ENCODE results near the gene PDHB. TPM values are rescaled to one million over a fixed set of nuclear protein-coding genes. Genes with fewer than 3 reads are reported as not detected.

The PDHB gene
- total and polyA plus RNA-seq, 2 of the 13 experiments (the other 11 are each of a cell fraction or from before 2014, with no cell fraction given), result 108 to 153 TPM

- 0 out of 2 replicates have a peak, but pooled peaks have one; percentile 18 for TF ChIP-seq CCDC6 (CRISPR knock-in tag; IDR thresholded peaks at IDR 0.05)
- no peak for TF ChIP-seq ZUFSP (CRISPR knock-in tag; IDR thresholded peaks at IDR 0.05; ENCODE audit: borderline replicate concordance)
- TF ChIP-seq KDM3A (CRISPR knock-in tag; IDR thresholded peaks at IDR 0.05; ENCODE audit: low read depth), result peak; percentile 76
- TF ChIP-seq AKAP8 (CRISPR knock-in tag; IDR thresholded peaks at IDR 0.05), result no peak
- TF ChIP-seq, protein P1, sequence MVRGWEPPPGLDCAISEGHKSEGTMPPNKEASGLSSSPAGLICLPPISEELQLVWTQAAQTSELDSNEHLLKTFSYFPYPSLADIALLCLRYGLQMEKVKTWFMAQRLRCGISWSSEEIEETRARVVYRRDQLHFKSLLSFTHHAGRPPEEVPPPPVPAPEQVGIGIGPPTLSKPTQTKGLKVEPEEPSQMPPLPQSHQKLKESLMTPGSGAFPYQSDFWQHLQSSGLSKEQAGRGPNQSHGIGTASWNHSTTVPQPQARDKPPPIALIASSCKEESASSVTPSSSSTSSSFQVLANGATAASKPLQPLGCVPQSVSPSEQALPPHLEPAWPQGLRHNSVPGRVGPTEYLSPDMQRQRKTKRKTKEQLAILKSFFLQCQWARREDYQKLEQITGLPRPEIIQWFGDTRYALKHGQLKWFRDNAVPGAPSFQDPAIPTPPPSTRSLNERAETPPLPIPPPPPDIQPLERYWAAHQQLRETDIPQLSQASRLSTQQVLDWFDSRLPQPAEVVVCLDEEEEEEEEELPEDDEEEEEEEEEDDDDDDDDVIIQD (CRISPR knock-in tag; IDR thresholded peaks at IDR 0.05; ENCODE audit: low read depth), result 0 out of 2 replicates have a peak, but pooled peaks have one; percentile 12
- peak; percentile 87; the same call in 1 of the 2 replicates for TF ChIP-seq ZNF256 (CRISPR knock-in tag; conservative IDR thresholded peaks at IDR 0.05)
- TF ChIP-seq MXD4 (CRISPR knock-in tag; IDR thresholded peaks at IDR 0.05), result peak; percentile 74
- no peak for TF ChIP-seq SALL2 (CRISPR knock-in tag; IDR thresholded peaks at IDR 0.05)
- TF ChIP-seq ISL2 (CRISPR knock-in tag; IDR thresholded peaks at IDR 0.05), result peak; percentile 59
- no peak for TF ChIP-seq TRIM24 (CRISPR knock-in tag; IDR thresholded peaks at IDR 0.05)
- no peak for TF ChIP-seq ZNF878 (CRISPR knock-in tag; IDR thresholded peaks at IDR 0.05)
- TF ChIP-seq, protein P2, sequence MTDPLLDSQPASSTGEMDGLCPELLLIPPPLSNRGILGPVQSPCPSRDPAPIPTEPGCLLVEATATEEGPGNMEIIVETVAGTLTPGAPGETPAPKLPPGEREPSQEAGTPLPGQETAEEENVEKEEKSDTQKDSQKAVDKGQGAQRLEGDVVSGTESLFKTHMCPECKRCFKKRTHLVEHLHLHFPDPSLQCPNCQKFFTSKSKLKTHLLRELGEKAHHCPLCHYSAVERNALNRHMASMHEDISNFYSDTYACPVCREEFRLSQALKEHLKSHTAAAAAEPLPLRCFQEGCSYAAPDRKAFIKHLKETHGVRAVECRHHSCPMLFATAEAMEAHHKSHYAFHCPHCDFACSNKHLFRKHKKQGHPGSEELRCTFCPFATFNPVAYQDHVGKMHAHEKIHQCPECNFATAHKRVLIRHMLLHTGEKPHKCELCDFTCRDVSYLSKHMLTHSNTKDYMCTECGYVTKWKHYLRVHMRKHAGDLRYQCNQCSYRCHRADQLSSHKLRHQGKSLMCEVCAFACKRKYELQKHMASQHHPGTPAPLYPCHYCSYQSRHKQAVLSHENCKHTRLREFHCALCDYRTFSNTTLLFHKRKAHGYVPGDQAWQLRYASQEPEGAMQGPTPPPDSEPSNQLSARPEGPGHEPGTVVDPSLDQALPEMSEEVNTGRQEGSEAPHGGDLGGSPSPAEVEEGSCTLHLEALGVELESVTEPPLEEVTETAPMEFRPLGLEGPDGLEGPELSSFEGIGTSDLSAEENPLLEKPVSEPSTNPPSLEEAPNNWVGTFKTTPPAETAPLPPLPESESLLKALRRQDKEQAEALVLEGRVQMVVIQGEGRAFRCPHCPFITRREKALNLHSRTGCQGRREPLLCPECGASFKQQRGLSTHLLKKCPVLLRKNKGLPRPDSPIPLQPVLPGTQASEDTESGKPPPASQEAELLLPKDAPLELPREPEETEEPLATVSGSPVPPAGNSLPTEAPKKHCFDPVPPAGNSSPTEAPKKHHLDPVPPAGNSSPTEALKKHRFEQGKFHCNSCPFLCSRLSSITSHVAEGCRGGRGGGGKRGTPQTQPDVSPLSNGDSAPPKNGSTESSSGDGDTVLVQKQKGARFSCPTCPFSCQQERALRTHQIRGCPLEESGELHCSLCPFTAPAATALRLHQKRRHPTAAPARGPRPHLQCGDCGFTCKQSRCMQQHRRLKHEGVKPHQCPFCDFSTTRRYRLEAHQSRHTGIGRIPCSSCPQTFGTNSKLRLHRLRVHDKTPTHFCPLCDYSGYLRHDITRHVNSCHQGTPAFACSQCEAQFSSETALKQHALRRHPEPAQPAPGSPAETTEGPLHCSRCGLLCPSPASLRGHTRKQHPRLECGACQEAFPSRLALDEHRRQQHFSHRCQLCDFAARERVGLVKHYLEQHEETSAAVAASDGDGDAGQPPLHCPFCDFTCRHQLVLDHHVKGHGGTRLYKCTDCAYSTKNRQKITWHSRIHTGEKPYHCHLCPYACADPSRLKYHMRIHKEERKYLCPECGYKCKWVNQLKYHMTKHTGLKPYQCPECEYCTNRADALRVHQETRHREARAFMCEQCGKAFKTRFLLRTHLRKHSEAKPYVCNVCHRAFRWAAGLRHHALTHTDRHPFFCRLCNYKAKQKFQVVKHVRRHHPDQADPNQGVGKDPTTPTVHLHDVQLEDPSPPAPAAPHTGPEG (CRISPR knock-in tag; IDR thresholded peaks at IDR 0.05), result no peak
- no peak; the same call in 1 of the 2 replicates for TF ChIP-seq EEA1 (CRISPR knock-in tag; IDR thresholded peaks at IDR 0.05; ENCODE audit: borderline replicate concordance)
- TF ChIP-seq ZNF430 (CRISPR knock-in tag; IDR thresholded peaks at IDR 0.05), result peak; percentile 80; the same call in 1 of the 2 replicates
- TF ChIP-seq HNRNPLL (IDR thresholded peaks at IDR 0.05; ENCODE audit: low read depth, low read length, poor library complexity, severe bottlenecking), result peak; percentile 44
- peak; percentile 96 for TF ChIP-seq YY1 (IDR thresholded peaks at IDR 0.05; ENCODE audit: insufficient read depth, insufficient replicate concordance, low read depth, low read length)
- no peak for TF ChIP-seq PLSCR1 (CRISPR knock-in tag; IDR thresholded peaks at IDR 0.05; ENCODE audit: borderline replicate concordance)
- peak; percentile 92 for TF ChIP-seq POLR2AphosphoS5 (IDR thresholded peaks at IDR 0.05; ENCODE audit: low read depth, low read length)
- TF ChIP-seq HNF4A (CRISPR knock-in tag; IDR thresholded peaks at IDR 0.05), result no peak; the same call in 1 of the 2 replicates
- TF ChIP-seq ZNF619 (CRISPR knock-in tag; IDR thresholded peaks at IDR 0.05), result 0 out of 2 replicates have a peak, but pooled peaks have one; percentile 40
These were observed at the start of gene PDHB (continued) for GRCh38 chr3:58433400-58434167.

All from HepG2 (cell line).